HepG2 (cell line): ENCODE data around the gene TAMALIN. TPM values are rescaled to one million over a fixed set of nuclear protein-coding genes. Genes with fewer than 3 reads are reported as not detected.

Source experiments
- ATAC-seq: fragments of 200-7000 bp; cut with Tn5 transposase; 3 replicates; pipeline ENCODE4 v1.9.1; 2020; ENCODE audit warnings: mild to moderate bottlenecking, moderate library complexity
- BruUV-seq: library from RNA; stranded (reverse); fragments of 400-500 nt; replicated peaks from 2 replicates; lab custom pipeline; 2021; lab: Mats Ljungman, UMichigan
- CTCF ChIA-PET: fragments of 300-600 bp; formaldehyde crosslinking; extraction: SDS; loops from one replicate; lab custom pipeline; 2021; ENCODE audit warnings: low total read pairs, inconsistent platforms, low intra/inter-chr PET ratio; lab: Yijun Ruan, JAX
- POLR2A ChIA-PET: fragments of 350-600 bp; sonication (Branson Sonifier 250); formaldehyde crosslinking; loops from one replicate; lab custom pipeline; 2020; ENCODE audit warnings: antibody characterized with exemption, inconsistent platforms; lab: Yijun Ruan, JAX
- DNase-seq: peaks from one replicate; pipeline ENCODE4 v3.0.0-alpha.2; 2015; ENCODE audit warnings: low spot score
- FAIRE-seq: peaks from 3 replicates; lab custom pipeline; 2011; peaks lifted over from hg19 to GRCh38; lab: Jason Lieb, UNC
- H2AFZ ChIP-seq: one replicate; pipeline ENCODE4 v1.6.1; 2011; ENCODE audit warnings: low read length, inconsistent platforms
- H3K27ac ChIP-seq: fragments of 300-600 bp; 3 replicates; pipeline ENCODE4 v1.8.0; 2011; ENCODE audit warnings: mixed run types, mild to moderate bottlenecking, mixed read lengths, low read length, inconsistent platforms; ENCODE audit not compliant: insufficient read depth; ENCODE audit errors: extremely low read length
- H3K27me3 ChIP-seq, 2 experiments: fragments of 200-600 bp in 1 of 2; 2 replicates in 1 of 2; 3 replicates in 1 of 2; pipeline versions ENCODE4 v1.6.0 to v1.8.0; 2011; ENCODE audit warnings: low read length in 2 of 2, mild to moderate bottlenecking in 2 of 2, moderate library complexity in 2 of 2, inconsistent platforms in 1 of 2; ENCODE audit not compliant: insufficient read depth in 2 of 2, control insufficient read depth in 1 of 2
- H3K36me3 ChIP-seq, 2 experiments: fragments of 200-600 bp in 1 of 2; replicated peaks in 1 of 2; 2 replicates in 1 of 2; 3 replicates in 1 of 2; pipeline versions ENCODE4 v1.5.1 to v1.8.0; 2011; ENCODE audit warnings: low read length in 2 of 2, inconsistent platforms in 1 of 2; ENCODE audit not compliant: insufficient read depth in 2 of 2, control insufficient read depth in 1 of 2
- H3K4me1 ChIP-seq: 2 replicates; pipeline ENCODE4 v1.5.1; 2012; ENCODE audit warnings: low read length, inconsistent platforms; ENCODE audit not compliant: insufficient read depth
- H3K4me2 ChIP-seq: 2 replicates; pipeline ENCODE4 v1.6.0; 2011; ENCODE audit warnings: low read depth, low read length, inconsistent platforms
- H3K4me3 ChIP-seq, 3 experiments: fragments of 200-600 bp in 1 of 3; sonication (generic), shearing (Covaris generic) in 1 of 3; replicated peaks in 1 of 3; 2 replicates each; pipeline ENCODE4 v1.5.1; 2011 to 2016; ENCODE audit warnings: low read length in 3 of 3, inconsistent platforms in 2 of 3, low read depth in 2 of 3, mild to moderate bottlenecking in 2 of 3, control low read depth in 1 of 3, mixed read lengths in 1 of 3; ENCODE audit not compliant: insufficient read depth in 1 of 3
- H3K79me2 ChIP-seq: one replicate; pipeline ENCODE4 v1.6.1; 2011; ENCODE audit warnings: low read length, inconsistent platforms; ENCODE audit not compliant: insufficient read depth
- H3K9ac ChIP-seq: 2 replicates; pipeline ENCODE4 v1.6.0; 2011; ENCODE audit warnings: mild to moderate bottlenecking, low read depth, low read length, inconsistent platforms; ENCODE audit not compliant: insufficient read depth
- H3K9me3 ChIP-seq: 2 replicates; pipeline ENCODE4 v1.5.1; 2012; ENCODE audit warnings: mild to moderate bottlenecking, low read length
- H4K20me1 ChIP-seq: 2 replicates; pipeline ENCODE4 v1.6.0; 2011; ENCODE audit warnings: inconsistent platforms, mild to moderate bottlenecking, low read length, moderate library complexity; ENCODE audit not compliant: insufficient read depth
- HIVEP1 ChIP-seq: sonication (generic); formaldehyde crosslinking; IDR thresholded peaks from 2 replicates; pipeline ENCODE4 v1.4.0; 2020; ENCODE audit warnings: mild to moderate bottlenecking, missing genetic modification reagents
- HOXD1 ChIP-seq: sonication (generic); formaldehyde crosslinking; IDR thresholded peaks from 2 replicates; pipeline ENCODE4 v1.5.0; 2020; ENCODE audit warnings: missing genetic modification reagents
- REPIN1 ChIP-seq: sonication (generic); formaldehyde crosslinking; IDR thresholded peaks from 2 replicates; pipeline ENCODE4 v1.8.0; 2022; ENCODE audit warnings: missing genetic modification reagents, low read depth, mild to moderate bottlenecking, borderline replicate concordance
- RFX1 ChIP-seq: fragments of 450-650 bp; IDR thresholded peaks from 2 replicates; pipeline ENCODE4 v1.6.1; 2017
- SPEN ChIP-seq: sonication (generic); formaldehyde crosslinking; IDR thresholded peaks from 2 replicates; pipeline ENCODE4 v1.5.1; 2020; ENCODE audit warnings: low read depth, mild to moderate bottlenecking, missing genetic modification reagents
- SRSF9 ChIP-seq: fragments of 200-400 bp; formaldehyde crosslinking; IDR thresholded peaks from 2 replicates; pipeline ENCODE4 v1.6.1; 2018; ENCODE audit warnings: borderline replicate concordance, mild to moderate bottlenecking, low read depth, low read length; ENCODE audit not compliant: insufficient read depth, poor library complexity, severe bottlenecking
- ZKSCAN5 ChIP-seq: sonication (generic); formaldehyde crosslinking; IDR thresholded peaks from 2 replicates; pipeline ENCODE4 v1.5.1; 2020; ENCODE audit warnings: mild to moderate bottlenecking, missing genetic modification reagents
- ZNF30 ChIP-seq: sonication (generic); formaldehyde crosslinking; IDR thresholded peaks from 2 replicates; pipeline ENCODE4 v1.5.0; 2020; ENCODE audit warnings: mild to moderate bottlenecking, missing genetic modification reagents
- ZNF432 ChIP-seq: sonication (generic); formaldehyde crosslinking; IDR thresholded peaks from 2 replicates; pipeline ENCODE4 v1.5.0; 2020; ENCODE audit warnings: missing genetic modification reagents, mild to moderate bottlenecking, borderline replicate concordance
- ZNF441 ChIP-seq: sonication (generic); formaldehyde crosslinking; IDR thresholded peaks from 2 replicates; pipeline ENCODE4 v1.7.0; 2021; ENCODE audit warnings: missing genetic modification reagents, borderline replicate concordance
- WGBS: methylation state at CpG from one replicate; pipeline ENCODE4 v1.1.6; 2017; ENCODE audit warnings: low lambda C conversion rate; 5-methylcytosine and 5-hydroxymethylcytosine counted together
- in situ Hi-C: cut with HindIII; loops from 2 replicates; pipeline ENCODE4 v1.10.0; 2017; ENCODE audit warnings: low pct_unique_long_range_greater_than_20kb; ENCODE audit not compliant: extremely low pct_ligation_motif_present
- intact Hi-C: fragments of 100-400 bp; cut with micrococcal nuclease; formaldehyde crosslinking; loops from one replicate; pipeline ENCODE4 v1.10.0; 2022; ENCODE audit not compliant: unreplicated experiment
- polyA plus RNA-seq, 8 experiments: library from polyadenylated mRNA; depleted of rRNA in 3 of 8; stranded (reverse) in 7 of 8; unstranded in 1 of 8; fragments of >200 nt; fragmentation: Illumina TruSeq in 4 of 8; extraction: Trizol in 4 of 8; gene quantifications; 2 replicates each; pipeline versions ENCODE4 v1.2.1 to v1.2.3, GENCODE V29; 2011 to 2016; ENCODE audit warnings: low read depth in 4 of 8, missing spikeins in 1 of 8, mixed read lengths in 1 of 8; ENCODE audit not compliant: insufficient read depth in 1 of 8
- total RNA-seq, 5 experiments: library from RNA; depleted of rRNA; stranded (reverse); fragments of >200 nt; fragmentation: Illumina TruSeq; extraction: Trizol; gene quantifications; 2 replicates each; pipeline ENCODE4 v1.2.3, GENCODE V29; 2016; ENCODE audit warnings: low read depth in 1 of 5
- TF ChIP-seq, protein P1 (sequence below): sonication (generic); formaldehyde crosslinking; IDR thresholded peaks from 2 replicates; pipeline ENCODE4 v1.4.0; 2020; ENCODE audit warnings: missing genetic modification reagents

The TAMALIN gene
- total and polyA plus RNA-seq, 2 of the 13 experiments (the other 11 are each of a cell fraction or from before 2014, with no cell fraction given) = 2.9 to 10.9 TPM

DNA sequence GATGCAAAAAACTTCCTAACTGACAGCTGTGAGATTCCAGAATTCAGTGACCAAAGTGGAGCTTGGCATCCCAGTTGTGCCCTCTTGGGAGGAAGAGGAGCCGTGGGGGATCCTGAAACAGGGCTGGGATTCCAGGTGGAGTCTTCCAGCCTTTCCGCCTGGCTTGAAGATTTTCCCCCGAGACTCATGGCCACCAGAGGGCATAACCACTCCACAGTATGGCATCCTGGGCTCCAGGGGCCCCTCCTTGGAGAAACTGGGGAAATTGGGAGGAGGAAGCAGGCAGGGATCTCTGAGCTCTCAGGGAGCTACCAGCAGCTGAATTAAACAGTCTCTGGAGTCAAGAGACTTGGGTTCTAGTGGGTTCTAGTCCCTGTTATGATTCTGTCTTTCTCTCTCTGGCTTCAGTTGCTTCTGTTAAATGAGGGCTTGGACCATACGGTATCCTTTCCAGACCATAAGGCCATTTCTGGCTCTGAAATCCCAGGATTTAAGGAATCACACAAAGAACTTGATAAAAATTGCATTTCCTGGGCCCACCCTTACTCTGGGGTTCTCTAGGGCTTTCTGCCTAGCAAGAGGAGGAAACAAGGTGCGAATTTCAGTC lies 2.6 kb upstream of the TAMALIN start (continued):
- TF ChIP-seq, protein P1, sequence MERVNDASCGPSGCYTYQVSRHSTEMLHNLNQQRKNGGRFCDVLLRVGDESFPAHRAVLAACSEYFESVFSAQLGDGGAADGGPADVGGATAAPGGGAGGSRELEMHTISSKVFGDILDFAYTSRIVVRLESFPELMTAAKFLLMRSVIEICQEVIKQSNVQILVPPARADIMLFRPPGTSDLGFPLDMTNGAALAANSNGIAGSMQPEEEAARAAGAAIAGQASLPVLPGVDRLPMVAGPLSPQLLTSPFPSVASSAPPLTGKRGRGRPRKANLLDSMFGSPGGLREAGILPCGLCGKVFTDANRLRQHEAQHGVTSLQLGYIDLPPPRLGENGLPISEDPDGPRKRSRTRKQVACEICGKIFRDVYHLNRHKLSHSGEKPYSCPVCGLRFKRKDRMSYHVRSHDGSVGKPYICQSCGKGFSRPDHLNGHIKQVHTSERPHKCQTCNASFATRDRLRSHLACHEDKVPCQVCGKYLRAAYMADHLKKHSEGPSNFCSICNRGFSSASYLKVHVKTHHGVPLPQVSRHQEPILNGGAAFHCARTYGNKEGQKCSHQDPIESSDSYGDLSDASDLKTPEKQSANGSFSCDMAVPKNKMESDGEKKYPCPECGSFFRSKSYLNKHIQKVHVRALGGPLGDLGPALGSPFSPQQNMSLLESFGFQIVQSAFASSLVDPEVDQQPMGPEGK (CRISPR knock-in tag) = peak; percentile 80

DNA sequence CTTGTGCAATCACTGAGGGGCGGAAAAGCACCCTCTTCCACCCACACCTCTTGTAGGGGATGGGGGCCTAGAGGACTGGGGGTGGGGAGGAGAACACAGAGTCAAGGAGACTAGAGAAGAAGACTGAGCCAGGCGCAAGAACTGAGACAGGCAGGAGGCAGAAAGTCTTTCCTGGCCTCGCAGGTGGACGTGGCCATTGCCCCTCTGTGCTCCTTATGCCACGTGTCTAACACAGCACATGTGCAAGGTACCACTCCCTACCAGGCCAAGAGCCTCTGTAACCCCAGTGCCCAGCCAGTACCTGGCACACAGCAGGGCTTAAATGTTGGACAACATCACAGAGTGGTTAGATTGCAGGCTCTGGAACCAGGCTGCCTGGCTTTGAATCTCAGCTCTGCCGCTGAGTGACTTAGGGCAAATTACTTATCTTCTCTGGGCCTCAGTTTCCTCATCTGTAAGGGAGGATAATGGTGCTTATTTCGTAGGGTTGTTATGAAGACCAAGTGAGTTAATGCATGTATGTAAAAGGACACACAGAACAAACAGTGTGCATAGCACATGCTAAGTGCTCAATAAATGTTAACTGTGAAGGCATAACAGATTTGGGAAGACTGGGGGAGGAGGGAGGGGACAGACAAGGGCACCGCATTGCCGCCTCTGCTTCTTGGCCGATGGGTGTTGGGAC lies 1.4 kb upstream of the TAMALIN start:
- Histone ChIP-seq H3K9ac (no peak overlapping the region), H3K9me3 (no peaks in the 10 kb centered on the region), H3K27ac (no peak overlapping the region), H3K4me2 (no peak overlapping the region), H3K36me3 (no peaks in the 10 kb centered on the region), H3K4me3 (no peak overlapping the region), H3K4me1 (peaks cover 26% of the 10 kb centered on the region), H3K79me2 (no peaks in the 10 kb centered on the region), H2AFZ (no peak overlapping the region), H3K27me3 (0 out of 5 replicates have a peak, but pooled peaks cover 0 to 1% of the 10 kb centered on the region in 2 experiments), H4K20me1 (no peaks in the 10 kb centered on the region)
- TF ChIP-seq ZNF432 (CRISPR knock-in tag) (no peak), SRSF9 (no peak), ZKSCAN5 (CRISPR knock-in tag) (no peak), HIVEP1 (no peak), HOXD1 (CRISPR knock-in tag) (no peak), RFX1 (no peak), ZNF30 (CRISPR knock-in tag) (no peak), REPIN1 (CRISPR knock-in tag) (no peak), ZNF441 (no peak), SPEN (no peak)
- ChIA-PET CTCF (interaction anchor here (5.7 kb wide), 1 partner anchor 17 kb away, joined by 99 read pairs; no protein-coding TSS in a partner anchor), POLR2A (interaction anchor here (2.2 kb wide), 1 partner anchor 18 kb away, joined by 8 read pairs; no protein-coding TSS in a partner anchor)
- no peak for DNase-seq
- ATAC-seq = no peak
- intact Hi-C loops = no loop called here
- no peak for FAIRE-seq
- in situ Hi-C loops = no loop called here
- WGBS = 89% methylated on average over 10 of the region's 10 CpGs
- no TSS peak for BruUV-seq
